Measurements from ENCODE around the gene ATP6V0D1. TPM values are rescaled to one million over a fixed set of nuclear protein-coding genes. Genes with fewer than 3 reads are reported as not detected.

Gene ATP6V0D1
- total and polyA plus RNA-seq, 2 of the 4 experiments (the other 2 are of a cell fraction) = 112 to 124 TPM

DNA sequence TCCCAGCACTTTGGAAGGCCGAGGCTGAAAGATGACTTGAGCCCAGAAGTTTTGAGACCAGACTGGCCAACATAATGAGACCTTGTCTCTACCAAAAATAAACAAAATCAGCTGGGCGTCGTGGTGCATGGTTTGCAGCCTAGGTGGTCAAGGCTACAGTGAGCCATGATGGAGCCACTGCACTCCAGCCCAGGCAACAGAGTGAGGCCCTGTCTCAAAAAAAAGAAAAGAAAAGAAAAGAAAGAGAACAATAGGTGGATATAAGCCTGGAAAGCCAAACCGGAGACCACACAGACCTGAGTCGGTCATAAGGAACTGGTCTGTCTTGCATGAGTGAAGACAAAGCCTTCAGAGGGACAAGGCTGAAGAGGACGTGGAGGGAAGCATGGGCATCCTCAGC is 14.4 kb downstream of the ATP6V0D1 start:
- Histone ChIP-seq H2BK120ac (ENCODE audit: low read depth, low read length) (no peak overlapping the region), H3K14ac (replicated peaks; ENCODE audit: low read depth, low read length) (no peak overlapping the region), H3K4me1 (ENCODE audit: control insufficient read depth, insufficient read depth, low read length) (peaks cover 3% of the 10 kb centered on the region), H3K4ac (ENCODE audit: low read depth, low read length) (no peak overlapping the region), H3K18ac (ENCODE audit: low read depth, low read length) (no peak overlapping the region), H2AK9ac (replicated peaks; ENCODE audit: low read depth, low read length, poor library complexity) (no peak overlapping the region), H4K5ac (ENCODE audit: low read depth, low read length) (no peak overlapping the region), H3K79me1 (ENCODE audit: low read depth in 1 of 2, low read length in 2 of 2) (peaks cover 23 to 92% of the 10 kb centered on the region in 2 experiments), H3K9ac (ENCODE audit: low read depth, low read length) (no peak overlapping the region), H3K9me1 (ENCODE audit: insufficient read depth, low read length) (peaks cover 8% of the 10 kb centered on the region), H2BK5ac (ENCODE audit: low read depth, low read length, poor library complexity, severe bottlenecking) (no peak overlapping the region), H3K23ac (ENCODE audit: low read depth, low read length) (no peak overlapping the region), H4K91ac (ENCODE audit: insufficient read depth, low read depth, low read length) (no peak overlapping the region), H3K27me3 (ENCODE audit: control insufficient read depth, insufficient read depth, low read length) (no peaks in the 10 kb centered on the region), H4K20me1 (ENCODE audit: insufficient read depth, low read length) (peaks cover 98% of the 10 kb centered on the region), H3K36me3 (ENCODE audit: control insufficient read depth, insufficient read depth, low read length) (no peaks in the 10 kb centered on the region; the same call in 1 of the 2 replicates), H3K9me3 (ENCODE audit: control insufficient read depth, insufficient read depth, low read length) (no peaks in the 10 kb centered on the region), H4K8ac (ENCODE audit: low read depth in 2 of 2, low read length in 2 of 2) (no peak overlapping the region), H2BK20ac (ENCODE audit: low read depth, low read length) (no peak overlapping the region), H3K4me2 (ENCODE audit: low read depth, low read length) (no peak overlapping the region), H2AFZ (replicated peaks; ENCODE audit: low read length, poor library complexity) (no peak overlapping the region), H2BK15ac (ENCODE audit: low read depth, low read length) (no peak overlapping the region), H2AK5ac (ENCODE audit: low read depth, low read length) (no peak overlapping the region), H3K56ac (ENCODE audit: extremely low read depth, insufficient read depth, low read length) (no peak overlapping the region), H3K4me3 (ENCODE audit: insufficient read depth, low read depth, low read length) (no peak overlapping the region), H3K27ac (ENCODE audit: insufficient read depth, low read length) (no peak overlapping the region)
- TF ChIP-seq FOS (IDR thresholded peaks at IDR 0.05; ENCODE audit: low read depth, low read length) = no peak
- TF ChIP-seq, protein P1, sequence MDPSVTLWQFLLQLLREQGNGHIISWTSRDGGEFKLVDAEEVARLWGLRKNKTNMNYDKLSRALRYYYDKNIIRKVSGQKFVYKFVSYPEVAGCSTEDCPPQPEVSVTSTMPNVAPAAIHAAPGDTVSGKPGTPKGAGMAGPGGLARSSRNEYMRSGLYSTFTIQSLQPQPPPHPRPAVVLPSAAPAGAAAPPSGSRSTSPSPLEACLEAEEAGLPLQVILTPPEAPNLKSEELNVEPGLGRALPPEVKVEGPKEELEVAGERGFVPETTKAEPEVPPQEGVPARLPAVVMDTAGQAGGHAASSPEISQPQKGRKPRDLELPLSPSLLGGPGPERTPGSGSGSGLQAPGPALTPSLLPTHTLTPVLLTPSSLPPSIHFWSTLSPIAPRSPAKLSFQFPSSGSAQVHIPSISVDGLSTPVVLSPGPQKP (IDR thresholded peaks at IDR 0.05; ENCODE audit: borderline replicate concordance, low read depth, low read length) = no peak
- TF ChIP-seq, protein P2, sequence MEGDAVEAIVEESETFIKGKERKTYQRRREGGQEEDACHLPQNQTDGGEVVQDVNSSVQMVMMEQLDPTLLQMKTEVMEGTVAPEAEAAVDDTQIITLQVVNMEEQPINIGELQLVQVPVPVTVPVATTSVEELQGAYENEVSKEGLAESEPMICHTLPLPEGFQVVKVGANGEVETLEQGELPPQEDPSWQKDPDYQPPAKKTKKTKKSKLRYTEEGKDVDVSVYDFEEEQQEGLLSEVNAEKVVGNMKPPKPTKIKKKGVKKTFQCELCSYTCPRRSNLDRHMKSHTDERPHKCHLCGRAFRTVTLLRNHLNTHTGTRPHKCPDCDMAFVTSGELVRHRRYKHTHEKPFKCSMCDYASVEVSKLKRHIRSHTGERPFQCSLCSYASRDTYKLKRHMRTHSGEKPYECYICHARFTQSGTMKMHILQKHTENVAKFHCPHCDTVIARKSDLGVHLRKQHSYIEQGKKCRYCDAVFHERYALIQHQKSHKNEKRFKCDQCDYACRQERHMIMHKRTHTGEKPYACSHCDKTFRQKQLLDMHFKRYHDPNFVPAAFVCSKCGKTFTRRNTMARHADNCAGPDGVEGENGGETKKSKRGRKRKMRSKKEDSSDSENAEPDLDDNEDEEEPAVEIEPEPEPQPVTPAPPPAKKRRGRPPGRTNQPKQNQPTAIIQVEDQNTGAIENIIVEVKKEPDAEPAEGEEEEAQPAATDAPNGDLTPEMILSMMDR (conservative IDR thresholded peaks at IDR 0.05; ENCODE audit: low read depth, low read length) = no peak
- TF ChIP-seq MAZ (IDR thresholded peaks at IDR 0.05; ENCODE audit: borderline replicate concordance, low read depth, low read length) = no peak
- no peak for TF ChIP-seq CEBPB (IDR thresholded peaks at IDR 0.05; ENCODE audit: low read depth, low read length)
- TF ChIP-seq RFX5 (IDR thresholded peaks at IDR 0.05; ENCODE audit: low read depth, low read length) = no peak
- TF ChIP-seq CHD1 (IDR thresholded peaks at IDR 0.05; ENCODE audit: low read depth, low read length) = no peak
- TF ChIP-seq, protein P3, sequence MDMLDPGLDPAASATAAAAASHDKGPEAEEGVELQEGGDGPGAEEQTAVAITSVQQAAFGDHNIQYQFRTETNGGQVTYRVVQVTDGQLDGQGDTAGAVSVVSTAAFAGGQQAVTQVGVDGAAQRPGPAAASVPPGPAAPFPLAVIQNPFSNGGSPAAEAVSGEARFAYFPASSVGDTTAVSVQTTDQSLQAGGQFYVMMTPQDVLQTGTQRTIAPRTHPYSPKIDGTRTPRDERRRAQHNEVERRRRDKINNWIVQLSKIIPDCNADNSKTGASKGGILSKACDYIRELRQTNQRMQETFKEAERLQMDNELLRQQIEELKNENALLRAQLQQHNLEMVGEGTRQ (IDR thresholded peaks at IDR 0.05; ENCODE audit: low read depth, low read length) = no peak
- no peak for TF ChIP-seq NFE2L2 (IDR thresholded peaks at IDR 0.05; ENCODE audit: low read depth, low read length)
- no peak for TF ChIP-seq RCOR1 (IDR thresholded peaks at IDR 0.05; ENCODE audit: insufficient replicate concordance, low read length)
- no peak for TF ChIP-seq MAFK (IDR thresholded peaks at IDR 0.05; ENCODE audit: low read depth, low read length)
- TF ChIP-seq POLR2A (IDR thresholded peaks at IDR 0.05; ENCODE audit: low read depth, low read length) = no peak
- WGBS, 2 experiments (ENCODE audit: extremely low coverage in 2 of 2, insufficient read length in 1 of 2) = no CpG with 5 or more reads among the region's 6 CpGs
- dilution Hi-C loops (cut with HindIII; ENCODE audit: low sequenced_read_pairs, unreplicated experiment) (no loop called here), in situ Hi-C loops (cut with MboI; ENCODE audit: low sequenced_read_pairs) (no loop called here), intact Hi-C loops (cut with micrococcal nuclease) (loop anchor here (1.0 to 5.0 kb wide), 3 partner anchors 94 to 206 kb away; no protein-coding TSS in a partner anchor)
- ATAC-seq (ENCODE audit: low read depth) (no peak), DNase-seq (no peak)
- ChIA-PET POLR2A (ENCODE audit: unreplicated experiment) (no interaction called here), CTCF (no interaction called here)
- BruUV-seq (replicated peaks) = no TSS peak
